GM12874 (cell line): Measurements from ENCODE around the gene PSAPL1.

Experiments used
- CTCF ChIP-seq: IDR thresholded peaks from 2 replicates; pipeline ENCODE4 v1.5.1; 2011; ENCODE audit warnings: low read depth, mild to moderate bottlenecking, control low read depth, low read length, moderate library complexity; ENCODE audit not compliant: insufficient read depth

PSAPL1 gene

DNA sequence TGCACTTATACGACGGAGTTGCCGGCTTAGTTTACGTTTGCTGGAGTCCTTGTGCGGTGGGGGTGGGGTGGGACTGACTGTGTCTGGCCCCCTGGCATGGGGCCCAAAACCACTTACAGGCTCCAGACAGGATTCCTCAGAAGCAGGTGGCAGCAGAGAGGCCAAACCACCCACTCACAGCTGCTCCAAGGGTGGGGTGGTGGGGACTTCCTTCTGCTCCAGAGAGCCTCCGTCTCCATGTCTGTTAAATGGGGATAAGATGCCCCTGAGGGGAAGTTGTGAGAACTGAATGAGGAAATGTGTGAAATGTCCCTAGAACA, 36.7 kb downstream of the PSAPL1 start:
- TF ChIP-seq CTCF, result no peak

- no peak for TF ChIP-seq CTCF
These were observed 37.3 kb downstream of the PSAPL1 start for GRCh38 chr4:7397206-7398103.

DNA sequence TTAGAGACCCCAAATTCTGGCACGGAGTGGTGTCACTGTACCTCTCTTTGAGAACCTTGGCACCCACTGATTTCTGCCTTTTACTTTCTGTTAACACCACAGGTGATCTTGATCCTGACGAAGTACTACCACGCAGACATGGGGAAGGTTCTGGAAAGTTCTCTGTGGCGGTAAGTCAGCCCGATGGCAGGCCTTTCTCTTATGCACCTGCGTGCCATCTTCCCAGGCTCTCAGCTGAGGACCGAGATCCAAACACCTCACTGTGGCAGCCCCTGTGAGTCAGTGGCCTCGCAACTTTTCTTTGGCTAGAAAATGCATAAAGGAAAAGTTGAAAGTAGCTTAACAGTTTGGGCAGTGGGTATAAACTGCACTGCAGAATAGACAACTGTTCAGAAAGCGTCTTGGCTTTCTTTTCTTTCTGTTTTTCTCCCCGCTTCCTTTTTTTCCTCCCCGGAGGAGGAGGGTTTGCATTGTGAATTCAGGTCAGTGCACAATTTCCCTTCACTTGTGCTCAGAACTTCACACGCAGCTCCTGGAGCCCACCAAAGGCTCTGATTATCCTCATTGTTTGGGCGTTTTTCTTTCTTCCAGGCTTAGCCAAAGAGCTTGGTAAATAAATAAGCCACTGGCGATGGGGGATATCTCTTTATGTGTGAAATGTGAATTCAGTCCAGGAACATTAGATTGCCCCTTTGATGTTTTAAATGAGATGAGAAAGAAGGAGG, 38.4 kb downstream of the PSAPL1 start:
- TF ChIP-seq CTCF, result no peak

DNA sequence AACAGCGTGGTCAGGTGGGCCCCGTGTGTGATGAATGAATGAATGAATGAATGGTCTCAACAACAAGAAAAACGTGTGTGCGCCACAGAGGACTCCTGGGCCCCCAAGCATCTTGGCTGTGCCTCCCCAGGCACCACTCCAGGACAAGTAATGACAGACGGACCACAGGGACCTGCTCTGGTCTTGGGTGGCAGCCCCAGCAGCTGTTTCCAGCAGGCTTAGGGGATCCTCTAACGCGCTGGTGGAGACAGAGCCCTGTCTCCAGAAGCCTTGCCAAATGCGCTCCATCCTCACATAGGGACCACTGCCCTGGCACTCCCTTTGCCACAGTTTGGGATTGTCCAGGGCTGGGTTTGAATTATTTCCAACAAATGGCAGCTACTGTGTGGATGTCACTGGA, 39.1 kb downstream of the PSAPL1 start:
- no peak for TF ChIP-seq CTCF

GRCh38 chr4:7394681-7395451, 39.9 kb downstream of the PSAPL1 start:
- TF ChIP-seq CTCF, result no peak

GRCh38 chr4:7393601-7394575, 40.8 kb downstream of the PSAPL1 start:
- TF ChIP-seq CTCF, result no peak
